Measurements from ENCODE around the gene EXT2.

Gene EXT2

GRCh38 chr11:44243086-44243485 is 147.6 kb downstream of the EXT2 start:
- DNase-seq (ENCODE audit: low read depth): no peak

- DNase-seq (ENCODE audit: low read depth): no peak
These were observed 148.3 kb downstream of the EXT2 start for GRCh38 chr11:44243595-44244343.

- DNase-seq (ENCODE audit: low read depth): no peak
These were observed 149.3 kb downstream of the EXT2 start for GRCh38 chr11:44244639-44245310.

- DNase-seq (ENCODE audit: low read depth): peak; percentile 64
These were observed 151.2 kb downstream of the EXT2 start for GRCh38 chr11:44246726-44247125.

GRCh38 chr11:44247508-44247907 is 152.0 kb downstream of the EXT2 start:
- DNase-seq (ENCODE audit: low read depth): no peak

- DNase-seq (ENCODE audit: low read depth): no peak
These were observed 152.6 kb downstream of the EXT2 start for GRCh38 chr11:44248109-44248508.

- DNase-seq (ENCODE audit: low read depth): no peak
These were observed 154.9 kb downstream of the EXT2 start for GRCh38 chr11:44250421-44250820.

- no peak for DNase-seq (ENCODE audit: low read depth)
These were observed 157.6 kb downstream of the EXT2 start for GRCh38 chr11:44252999-44253602.

- DNase-seq (ENCODE audit: low read depth): no peak
These were observed 160.1 kb downstream of the EXT2 start for GRCh38 chr11:44255406-44256071.

- no peak for DNase-seq (ENCODE audit: low read depth)
These were observed 161.3 kb downstream of the EXT2 start for GRCh38 chr11:44256673-44257291.

GRCh38 chr11:44257338-44258189 is 162.1 kb downstream of the EXT2 start:
- no peak for DNase-seq (ENCODE audit: low read depth)

GRCh38 chr11:44258190-44258489 is 162.7 kb downstream of the EXT2 start:
- no peak for DNase-seq (ENCODE audit: low read depth)

- no peak for DNase-seq (ENCODE audit: low read depth)
These were observed 163.5 kb downstream of the EXT2 start for GRCh38 chr11:44258839-44259420.

GRCh38 chr11:44260081-44260480 is 164.6 kb downstream of the EXT2 start:
- DNase-seq (ENCODE audit: low read depth): no peak

GRCh38 chr11:44261800-44262591 is 166.5 kb downstream of the EXT2 start:
- no peak for DNase-seq (ENCODE audit: low read depth)

- no peak for DNase-seq (ENCODE audit: low read depth)
These were observed 168.4 kb downstream of the EXT2 start for GRCh38 chr11:44263738-44264437.

- DNase-seq (ENCODE audit: low read depth): no peak
These were observed 168.9 kb downstream of the EXT2 start for GRCh38 chr11:44264438-44264749.

GRCh38 chr11:44264761-44265160 is 169.3 kb downstream of the EXT2 start:
- DNase-seq (ENCODE audit: low read depth): no peak

- DNase-seq (ENCODE audit: low read depth): no peak
These were observed 170.7 kb downstream of the EXT2 start for GRCh38 chr11:44266056-44266780.

Data from fibroblast of the conjunctiva (primary cell).